WTC11 (cell line): ENCODE data around the gene MBLAC2.

Source experiments
- CBFB ChIP-seq: sonication (generic); formaldehyde crosslinking; IDR thresholded peaks from 2 replicates; pipeline ENCODE4 v1.8.1; 2022; ENCODE audit warnings: mild to moderate bottlenecking, low read depth, missing genetic modification reagents
- CTCF ChIP-seq: fragments of 200-600 bp; IDR thresholded peaks from 2 replicates; pipeline ENCODE4 v1.8.0; 2022; ENCODE audit warnings: antibody characterized with exemption
- NR2C2 ChIP-seq: sonication (generic); formaldehyde crosslinking; IDR thresholded peaks from 2 replicates; pipeline ENCODE4 v1.8.0; 2022; ENCODE audit warnings: mild to moderate bottlenecking, missing genetic modification reagents
- ZBTB21 ChIP-seq: sonication (generic); formaldehyde crosslinking; IDR thresholded peaks from 2 replicates; pipeline ENCODE4 v1.8.1; 2023; ENCODE audit warnings: mild to moderate bottlenecking, missing genetic modification reagents, borderline replicate concordance
- ZNF121 ChIP-seq: sonication (generic); formaldehyde crosslinking; IDR thresholded peaks from 2 replicates; pipeline ENCODE4 v1.8.0; 2023; ENCODE audit warnings: missing genetic modification reagents

GRCh38 chr5:90504743-90505142 is 30.2 kb upstream of the MBLAC2 start:
- TF ChIP-seq CTCF: no peak
- no peak for TF ChIP-seq ZNF121
- no peak for TF ChIP-seq CBFB (CRISPR knock-in tag)
- no peak for TF ChIP-seq ZBTB21
- no peak for TF ChIP-seq NR2C2 (CRISPR knock-in tag)
